Measurements from ENCODE around the gene OR51A7. TPM values are rescaled to one million over a fixed set of nuclear protein-coding genes. Genes with fewer than 3 reads are reported as not detected.
A peak's percentile ranks its signal among the peaks of the same experiment; 100 is the strongest.
"Not testable (repeated sequence)": the region's sequence is repeated elsewhere in the genome, so short reads cannot be mapped to it uniquely, and the experiment has no call there.

The OR51A7 gene, protein sequence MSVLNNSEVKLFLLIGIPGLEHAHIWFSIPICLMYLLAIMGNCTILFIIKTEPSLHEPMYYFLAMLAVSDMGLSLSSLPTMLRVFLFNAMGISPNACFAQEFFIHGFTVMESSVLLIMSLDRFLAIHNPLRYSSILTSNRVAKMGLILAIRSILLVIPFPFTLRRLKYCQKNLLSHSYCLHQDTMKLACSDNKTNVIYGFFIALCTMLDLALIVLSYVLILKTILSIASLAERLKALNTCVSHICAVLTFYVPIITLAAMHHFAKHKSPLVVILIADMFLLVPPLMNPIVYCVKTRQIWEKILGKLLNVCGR
- not detected for polyA plus RNA-seq (ENCODE audit: low read depth in 6 of 6)

DNA sequence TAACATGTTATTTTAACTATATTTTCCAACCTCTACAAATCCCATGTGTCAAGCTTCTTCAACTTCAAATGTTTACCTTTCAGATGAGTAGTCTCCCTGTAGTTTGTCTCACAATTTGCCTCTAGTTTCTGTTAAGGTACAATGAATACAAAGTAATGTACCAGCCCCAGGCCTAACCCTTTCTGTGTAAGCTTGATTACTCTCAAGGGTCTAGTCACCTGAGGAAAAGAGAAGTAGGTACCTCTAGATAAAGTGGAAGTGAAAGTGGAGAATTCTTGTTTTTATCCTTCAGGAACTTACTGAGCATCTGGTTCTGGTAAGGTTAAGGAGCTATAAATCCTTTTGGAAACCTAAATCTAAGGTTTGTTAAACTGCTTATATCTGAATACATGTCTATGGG lies at the start of gene OR51A7:
OR51A7 (plus strand) TSS at position 300 of the 400 bp plus-strand sequence. CDS start 3,587 bp downstream, outside the sequence.
- H3K9me3 Mint-ChIP-seq: peaks cover 0 to 5% (median 2%) of the 10 kb centered on the region in 7 donors
- peaks cover 1 to 11% (median 5%) of the 10 kb centered on the region in 3 donors for H3K27me3 Mint-ChIP-seq
- DNase-seq (peak; percentile 7), ATAC-seq (ENCODE audit: low read depth in 2 of 2) (peak; percentile 52 to 84)
- H3K27ac Mint-ChIP-seq: peak within 1 kb of the TSS in 1 of 6 donors; percentile 35
- peaks cover 5 to 7% (median 7%) of the 10 kb centered on the region in 3 donors for H3K4me1 Mint-ChIP-seq
- no peaks in the 10 kb centered on the region for H3K36me3 Mint-ChIP-seq
- H3K4me3 Mint-ChIP-seq: no peak within 1 kb of the TSS

DNA sequence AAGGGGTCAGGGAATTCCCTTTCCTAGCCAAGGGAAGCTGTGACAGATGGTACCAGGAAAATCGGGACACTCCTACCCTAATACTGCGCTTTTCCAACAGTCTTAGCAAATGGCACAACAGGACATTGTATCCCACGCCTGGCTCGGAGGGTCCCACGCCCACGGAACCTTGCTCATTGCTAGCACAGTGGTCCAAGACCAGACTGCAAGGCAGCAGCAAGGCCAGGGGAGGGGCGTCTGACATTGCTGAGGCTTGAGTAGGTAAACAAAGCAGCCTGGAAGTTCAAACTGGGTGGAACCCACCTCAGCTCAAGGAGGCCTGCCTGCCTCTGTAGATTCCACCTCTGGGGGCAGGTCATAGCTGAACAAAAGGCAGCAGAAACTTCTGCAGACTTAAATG lies 49.3 kb upstream of the OR51A7 start:
- H3K36me3 Mint-ChIP-seq; H3K27ac Mint-ChIP-seq; DNase-seq; H3K9me3 Mint-ChIP-seq; ATAC-seq (ENCODE audit: low read depth in 2 of 2); H3K27me3 Mint-ChIP-seq; H3K4me3 Mint-ChIP-seq; H3K4me1 Mint-ChIP-seq: not testable (repeated sequence)

DNA sequence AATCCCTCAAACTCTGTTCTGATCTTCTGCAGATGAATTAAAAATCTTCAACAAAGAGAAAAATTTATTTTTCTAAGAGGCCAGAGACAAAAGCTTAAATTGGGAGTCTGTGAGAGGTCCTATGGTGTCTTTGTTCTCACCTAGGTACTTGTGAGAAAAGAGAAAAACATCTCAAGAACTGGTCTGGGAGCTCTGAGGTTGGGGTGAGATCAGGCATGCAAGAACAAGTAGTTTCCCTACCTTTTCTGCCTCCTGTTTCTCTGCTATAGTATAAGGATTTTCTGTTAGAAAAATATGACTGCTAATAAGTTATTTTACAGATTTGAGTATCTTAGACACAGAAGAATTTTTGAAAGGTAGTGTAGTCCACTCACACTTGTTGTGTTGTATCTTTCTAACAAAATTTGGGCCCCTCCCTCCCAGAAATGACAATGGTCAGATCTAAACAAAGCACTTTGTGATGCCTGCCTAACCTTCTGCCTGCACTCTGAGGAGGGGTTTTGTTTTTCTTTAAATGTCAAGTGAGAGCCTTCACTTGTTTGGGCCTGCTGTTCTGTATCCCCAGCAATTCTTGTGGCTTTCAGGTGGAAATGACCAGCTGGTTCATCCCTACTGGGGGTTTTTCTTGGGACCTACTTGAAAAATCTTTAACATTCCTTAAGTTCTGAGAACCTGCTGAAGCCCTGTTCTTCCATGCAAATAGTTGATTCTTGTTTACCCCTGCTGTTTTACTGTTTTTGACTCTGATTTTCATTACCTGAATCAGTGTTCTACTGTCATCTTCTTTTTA lies 40.9 kb upstream of the OR51A7 start:
- ATAC-seq (ENCODE audit: low read depth in 2 of 2): no peak

DNA sequence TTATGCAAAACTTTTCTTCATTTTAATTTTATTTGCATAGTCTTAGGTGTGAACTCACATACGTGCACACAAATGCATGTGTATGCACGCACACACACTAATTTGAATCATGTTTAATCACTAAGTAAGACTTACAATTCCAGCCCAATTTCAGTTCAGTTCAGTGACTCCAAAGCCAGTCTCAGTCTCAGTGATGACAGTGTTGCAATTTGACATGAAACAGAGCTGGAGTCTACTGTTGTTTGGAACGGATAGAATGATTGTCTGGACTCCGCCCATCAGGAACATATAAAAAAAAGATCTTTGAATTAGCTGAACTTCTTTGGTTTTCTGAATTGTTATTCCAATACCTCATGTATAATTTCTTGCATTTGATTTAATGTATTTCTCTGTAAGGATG lies 39.7 kb upstream of the OR51A7 start:
- ATAC-seq (ENCODE audit: low read depth in 2 of 2): no peak
- Mint-ChIP-seq H3K27ac (no peak overlapping the region), H3K36me3 (no peaks in the 10 kb centered on the region), H3K27me3 (no peaks in the 10 kb centered on the region), H3K9me3 (peaks cover 0 to 11% (median 6%) of the 10 kb centered on the region in 7 donors), H3K4me3 (no peak overlapping the region), H3K4me1 (no peaks in the 10 kb centered on the region)
- DNase-seq: no peak

More for the DNA sequence above, 40.9 kb upstream of the OR51A7 start:
- Mint-ChIP-seq H3K4me1 (no peaks in the 10 kb centered on the region), H3K9me3 (peaks cover 0 to 11% (median 4%) of the 10 kb centered on the region in 7 donors), H3K27me3 (no peaks in the 10 kb centered on the region), H3K4me3 (no peak overlapping the region), H3K27ac (no peak overlapping the region), H3K36me3 (no peaks in the 10 kb centered on the region)
- no peak for DNase-seq

DNA sequence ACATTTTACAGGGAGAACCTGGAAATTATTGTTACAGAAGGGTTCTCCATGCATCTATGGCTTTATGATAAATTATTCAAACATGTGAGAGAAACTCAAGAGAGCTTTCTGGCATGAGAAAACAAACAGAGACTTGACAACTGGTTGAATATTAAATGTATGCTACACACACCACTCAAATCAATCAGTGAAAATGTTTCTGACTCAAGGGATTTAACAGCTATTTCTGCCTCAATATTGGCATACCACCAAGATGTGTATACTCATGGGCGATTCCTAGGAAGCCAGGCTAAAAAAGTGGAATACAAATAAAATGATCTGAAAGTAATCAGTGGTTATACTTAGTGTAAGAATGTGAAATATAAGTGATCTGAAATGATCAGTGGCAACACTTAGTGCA lies 37.7 kb upstream of the OR51A7 start:
- no peak for ATAC-seq (ENCODE audit: low read depth in 2 of 2)
- peaks cover 0 to 15% (median 4%) of the 10 kb centered on the region in 7 donors for H3K9me3 Mint-ChIP-seq
- H3K27me3 Mint-ChIP-seq: no peaks in the 10 kb centered on the region

DNA sequence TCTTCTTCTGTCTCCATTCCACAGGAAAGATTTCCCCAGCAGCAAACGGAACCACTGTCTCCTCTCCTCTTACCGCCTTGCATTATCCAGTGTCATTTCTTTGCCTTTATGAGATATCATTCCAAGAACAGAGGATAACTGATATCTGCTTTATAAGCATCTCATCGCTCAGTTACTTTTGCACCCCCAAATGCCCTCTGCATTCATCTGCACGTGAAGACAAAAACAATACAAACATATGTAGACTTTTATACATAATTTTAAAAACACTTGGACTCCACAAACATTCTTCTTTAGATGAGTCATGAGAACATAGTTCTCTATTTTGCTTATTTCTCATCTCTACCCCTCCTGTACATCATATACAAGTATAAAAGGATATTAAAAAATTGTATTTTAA lies 22.4 kb upstream of the OR51A7 start:
- Mint-ChIP-seq H3K27ac (no peak overlapping the region), H3K36me3 (no peaks in the 10 kb centered on the region), H3K27me3 (no peaks in the 10 kb centered on the region), H3K4me1 (peaks cover 3 to 9% (median 4%) of the 10 kb centered on the region in 3 donors), H3K4me3 (no peak overlapping the region), H3K9me3 (peaks cover 0 to 4% (median 0%) of the 10 kb centered on the region in 7 donors)
- DNase-seq (no peak), ATAC-seq (ENCODE audit: low read depth in 2 of 2) (no peak)

More for the DNA sequence above, 37.7 kb upstream of the OR51A7 start:
- DNase-seq: no peak
- H3K4me3 Mint-ChIP-seq: no peak overlapping the region
- no peak overlapping the region for H3K27ac Mint-ChIP-seq
- H3K36me3 Mint-ChIP-seq: no peaks in the 10 kb centered on the region
- H3K4me1 Mint-ChIP-seq: no peaks in the 10 kb centered on the region

DNA sequence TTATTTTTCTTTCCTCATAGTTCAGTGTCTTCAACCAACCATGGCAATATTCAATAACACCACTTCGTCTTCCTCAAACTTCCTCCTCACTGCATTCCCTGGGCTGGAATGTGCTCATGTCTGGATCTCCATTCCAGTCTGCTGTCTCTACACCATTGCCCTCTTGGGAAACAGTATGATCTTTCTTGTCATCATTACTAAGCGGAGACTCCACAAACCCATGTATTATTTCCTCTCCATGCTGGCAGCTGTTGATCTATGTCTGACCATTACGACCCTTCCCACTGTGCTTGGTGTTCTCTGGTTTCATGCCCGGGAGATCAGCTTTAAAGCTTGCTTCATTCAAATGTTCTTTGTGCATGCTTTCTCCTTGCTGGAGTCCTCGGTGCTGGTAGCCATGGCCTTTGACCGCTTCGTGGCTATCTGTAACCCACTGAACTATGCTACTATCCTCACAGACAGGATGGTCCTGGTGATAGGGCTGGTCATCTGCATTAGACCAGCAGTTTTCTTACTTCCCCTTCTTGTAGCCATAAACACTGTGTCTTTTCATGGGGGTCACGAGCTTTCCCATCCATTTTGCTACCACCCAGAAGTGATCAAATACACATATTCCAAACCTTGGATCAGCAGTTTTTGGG lies 21.6 kb upstream of the OR51A7 start, which contains the start of gene OR51T1:
OR51T1 (plus strand) TSS at position 41 of the 641 bp plus-strand sequence; CDS start at position 41, 0 bp downstream.
- Mint-ChIP-seq H3K27me3 (no peaks in the 10 kb centered on the region), H3K4me3 (no peak within 1 kb of the TSS), H3K27ac (peak within 1 kb of the TSS in 1 of 6 donors; percentile 70), H3K9me3 (peaks cover 0 to 2% (median 0%) of the 10 kb centered on the region in 7 donors), H3K36me3 (no peaks in the 10 kb centered on the region), H3K4me1 (peaks cover 0 to 1% (median 0%) of the 10 kb centered on the region in 3 donors)
- DNase-seq (no peak), ATAC-seq (ENCODE audit: low read depth in 2 of 2) (no peak)

DNA sequence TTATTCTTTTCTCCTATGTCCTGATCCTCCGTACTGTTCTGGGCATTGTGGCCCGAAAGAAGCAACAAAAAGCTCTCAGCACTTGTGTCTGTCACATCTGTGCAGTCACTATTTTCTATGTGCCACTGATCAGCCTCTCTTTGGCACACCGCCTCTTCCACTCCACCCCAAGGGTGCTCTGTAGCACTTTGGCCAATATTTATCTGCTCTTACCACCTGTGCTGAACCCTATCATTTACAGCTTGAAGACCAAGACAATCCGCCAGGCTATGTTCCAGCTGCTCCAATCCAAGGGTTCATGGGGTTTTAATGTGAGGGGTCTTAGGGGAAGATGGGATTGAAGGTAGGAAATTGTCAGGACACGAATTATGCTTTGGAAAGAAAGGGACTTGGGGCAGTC lies 21.0 kb upstream of the OR51A7 start:
- no peak for ATAC-seq (ENCODE audit: low read depth in 2 of 2)
- Mint-ChIP-seq H3K27ac (no peak overlapping the region), H3K27me3 (no peaks in the 10 kb centered on the region), H3K36me3 (no peaks in the 10 kb centered on the region), H3K4me3 (no peak overlapping the region), H3K4me1 (no peaks in the 10 kb centered on the region), H3K9me3 (no peaks in the 10 kb centered on the region)
- no peak for DNase-seq

DNA sequence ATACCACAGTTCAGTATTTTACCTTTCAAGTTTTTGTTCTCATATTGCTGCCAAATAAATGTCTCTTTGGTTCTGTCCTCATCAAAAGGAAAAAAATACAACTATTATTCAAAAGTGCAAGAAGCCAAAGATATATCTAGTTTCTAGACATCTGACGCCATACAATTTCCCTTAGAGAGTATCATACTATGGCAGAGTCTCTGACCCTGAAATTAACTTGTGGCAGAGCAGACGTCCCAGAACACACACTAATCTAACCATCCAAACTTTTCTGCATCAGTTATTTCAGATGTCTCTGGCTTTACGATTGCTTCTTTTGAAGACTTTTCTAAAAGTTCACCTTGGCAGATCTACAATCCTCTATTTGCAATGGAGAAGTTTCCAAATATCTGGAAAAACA lies 19.2 kb upstream of the OR51A7 start:
- Mint-ChIP-seq H3K27ac (no peak overlapping the region), H3K9me3 (no peaks in the 10 kb centered on the region), H3K4me1 (no peaks in the 10 kb centered on the region)

DNA sequence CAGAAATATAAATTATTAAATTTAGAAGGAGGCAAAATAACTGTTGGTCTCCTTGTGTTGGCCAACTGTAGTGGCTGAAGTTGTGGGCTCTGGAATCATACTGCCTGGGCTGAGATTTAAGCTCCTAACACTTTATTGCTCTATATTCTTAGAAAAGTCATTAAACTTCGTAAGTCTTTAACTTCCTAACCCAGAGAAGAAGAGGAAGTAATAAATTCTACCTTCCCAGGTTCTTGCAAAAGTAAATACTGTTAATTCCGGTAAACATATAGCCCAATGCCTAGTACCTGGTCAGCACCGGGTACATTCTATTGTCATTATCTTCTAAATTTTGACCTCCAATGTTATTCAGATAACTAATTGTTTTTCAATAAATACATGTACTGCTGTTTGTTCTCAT lies 17.4 kb upstream of the OR51A7 start:
- H3K4me1 Mint-ChIP-seq: no peaks in the 10 kb centered on the region
- H3K4me3 Mint-ChIP-seq: no peak overlapping the region
- peaks cover 0 to 5% (median 0%) of the 10 kb centered on the region in 7 donors for H3K9me3 Mint-ChIP-seq
- H3K27ac Mint-ChIP-seq: no peak overlapping the region
- ATAC-seq (ENCODE audit: low read depth in 2 of 2) (no peak), DNase-seq (no peak)
- H3K36me3 Mint-ChIP-seq: no peaks in the 10 kb centered on the region
- peaks cover 0 to 8% (median 0%) of the 10 kb centered on the region in 3 donors for H3K27me3 Mint-ChIP-seq

More for the DNA sequence above, 19.2 kb upstream of the OR51A7 start:
- Mint-ChIP-seq H3K4me3 (no peak overlapping the region), H3K36me3 (no peaks in the 10 kb centered on the region), H3K27me3 (peaks cover 0 to under 1% (median 0%) of the 10 kb centered on the region in 3 donors)
- no peak for ATAC-seq (ENCODE audit: low read depth in 2 of 2)
- no peak for DNase-seq

DNA sequence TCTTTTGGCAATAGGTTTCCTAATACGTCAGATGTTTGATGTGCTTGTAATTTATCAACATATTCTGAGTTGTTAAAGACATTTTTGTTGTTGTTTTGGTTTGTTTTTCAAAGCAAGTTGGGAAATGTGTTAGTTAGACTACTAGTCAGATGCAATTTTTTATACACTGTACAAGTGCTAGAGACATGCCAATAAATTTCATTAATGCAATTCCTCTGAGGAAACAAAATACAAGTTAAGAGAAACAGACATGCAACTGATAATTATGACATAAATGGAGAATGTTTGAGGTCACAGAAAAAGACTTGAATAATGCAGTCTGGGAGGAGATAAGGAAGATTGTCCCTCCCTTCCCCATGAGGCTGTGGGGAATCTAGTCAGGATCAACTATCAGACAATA lies 16.0 kb upstream of the OR51A7 start:
- no peak for DNase-seq
- Mint-ChIP-seq H3K27ac (no peak overlapping the region), H3K36me3 (no peaks in the 10 kb centered on the region), H3K4me1 (no peaks in the 10 kb centered on the region), H3K27me3 (peaks cover 0 to 8% (median 0%) of the 10 kb centered on the region in 3 donors), H3K9me3 (peaks cover 0 to 5% (median 0%) of the 10 kb centered on the region in 7 donors), H3K4me3 (no peak overlapping the region)
- ATAC-seq (ENCODE audit: low read depth in 2 of 2): no peak

DNA sequence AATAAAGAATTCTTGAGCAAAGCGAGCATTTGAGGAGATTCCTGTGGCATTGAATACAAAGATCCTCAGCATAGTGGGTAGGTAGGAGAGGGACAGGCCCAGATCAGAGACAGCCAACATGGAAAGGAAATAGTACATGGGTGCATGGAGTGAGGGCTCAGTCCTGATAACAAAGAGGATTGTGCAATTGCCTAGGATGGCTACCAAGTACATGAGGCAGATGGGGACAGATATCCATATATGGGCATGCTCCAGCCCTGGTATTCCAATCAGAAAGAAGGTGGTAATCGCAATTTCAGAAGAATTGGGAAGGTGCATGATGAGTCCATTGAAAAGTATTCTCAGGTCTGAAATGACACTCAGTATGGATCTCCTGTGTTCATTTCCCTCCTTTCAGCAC lies 13.3 kb upstream of the OR51A7 start:
- H3K4me1 Mint-ChIP-seq: no peaks in the 10 kb centered on the region
- DNase-seq (no peak), ATAC-seq (ENCODE audit: low read depth in 2 of 2) (no peak)
- H3K9me3 Mint-ChIP-seq: peaks cover 0 to 5% (median 0%) of the 10 kb centered on the region in 7 donors
- no peaks in the 10 kb centered on the region for H3K36me3 Mint-ChIP-seq
- H3K4me3 Mint-ChIP-seq: no peak overlapping the region
- H3K27ac Mint-ChIP-seq: no peak overlapping the region
- peaks cover 0 to 8% (median 4%) of the 10 kb centered on the region in 3 donors for H3K27me3 Mint-ChIP-seq

DNA sequence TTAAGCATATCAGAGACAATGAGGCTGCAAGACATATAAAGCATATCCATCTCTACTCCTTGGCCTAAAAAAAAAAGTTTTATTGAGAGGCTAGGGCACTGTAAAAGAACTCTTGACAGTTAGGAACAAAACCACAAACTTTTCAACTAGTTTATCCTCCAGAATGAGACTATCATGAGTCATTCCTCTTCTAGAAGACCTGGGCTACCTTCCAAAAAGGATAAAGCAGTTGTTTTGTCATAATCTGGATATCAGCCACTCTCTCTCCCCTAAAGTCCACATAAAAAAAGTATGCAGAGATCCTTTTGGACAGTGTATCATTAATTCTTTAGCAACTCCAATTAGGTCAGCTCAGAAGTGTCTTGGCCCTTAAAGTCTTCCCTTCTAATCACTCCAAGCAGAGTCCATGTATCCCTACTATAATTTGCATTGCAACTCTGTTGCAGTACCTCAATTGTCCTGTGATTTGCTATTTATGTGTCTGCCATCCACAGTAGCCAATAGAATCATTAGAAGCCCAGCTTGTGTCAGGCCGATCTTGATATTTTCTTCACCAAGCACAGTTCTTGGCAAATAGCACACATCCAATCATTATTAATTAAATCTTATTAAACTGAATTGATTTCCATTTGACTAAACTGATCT lies 11.5 kb upstream of the OR51A7 start:
- Mint-ChIP-seq H3K4me3 (no peak overlapping the region), H3K4me1 (no peaks in the 10 kb centered on the region), H3K36me3 (no peaks in the 10 kb centered on the region), H3K9me3 (peaks cover 0 to 5% (median 0%) of the 10 kb centered on the region in 7 donors), H3K27me3 (peaks cover 4 to 11% (median 8%) of the 10 kb centered on the region in 3 donors), H3K27ac (no peak overlapping the region)
- DNase-seq: no peak
- no peak for ATAC-seq (ENCODE audit: low read depth in 2 of 2)
